NOMO-1 (cell line): ENCODE measurements around the gene AP2B1.
"Not testable (repeated sequence)": the region's sequence is repeated elsewhere in the genome, so short reads cannot be mapped to it uniquely, and the experiment has no call there.

Experiments used
- DNase-seq, 2 experiments: peaks; one replicate each; lab custom pipeline; 2025; ENCODE audit not compliant: unreplicated experiment in 2 of 2; lab: John Stamatoyannopoulos, UW

The AP2B1 gene

GRCh38 chr17:35569405-35569804 is 17.7 kb upstream of the AP2B1 start:
- DNase-seq, result no peak

- no peak for DNase-seq
These were observed 11.4 kb upstream of the AP2B1 start for GRCh38 chr17:35575759-35576158.

GRCh38 chr17:35577830-35578196 is 9.3 kb upstream of the AP2B1 start:
- DNase-seq, result peak in 1 of 2 experiments; percentile 18

GRCh38 chr17:35578197-35578928 is 8.8 kb upstream of the AP2B1 start, which contains the start of gene PEX12:
TSS of gene PEX12 (minus strand) at chr17:35578571. CDS start at chr17:35578021, 550 bp downstream.
- DNase-seq, result peak; percentile 90 to 94

GRCh38 chr17:35578929-35579432 is 8.1 kb upstream of the AP2B1 start:
- DNase-seq, result peak in 1 of 2 experiments; percentile 31

- no peak for DNase-seq
These were observed 3.1 kb upstream of the AP2B1 start for GRCh38 chr17:35584061-35584460.

- no peak for DNase-seq
These were observed 501 bp upstream of the AP2B1 start for GRCh38 chr17:35586569-35587073.

- no peak for DNase-seq
These were observed 1.2 kb downstream of the AP2B1 start for GRCh38 chr17:35588196-35588920.

GRCh38 chr17:35596072-35596471 is 8.9 kb downstream of the AP2B1 start:
- DNase-seq, result no peak

- no peak for DNase-seq
These were observed 9.6 kb downstream of the AP2B1 start for GRCh38 chr17:35596530-35597233.

- no peak for DNase-seq
These were observed 10.5 kb downstream of the AP2B1 start for GRCh38 chr17:35597604-35598003.

- DNase-seq, result no peak
These were observed 16.6 kb downstream of the AP2B1 start for GRCh38 chr17:35603674-35604073.

GRCh38 chr17:35605678-35606077 is 18.6 kb downstream of the AP2B1 start:
- no peak for DNase-seq

GRCh38 chr17:35607239-35607847 is 20.2 kb downstream of the AP2B1 start:
- DNase-seq, result no peak

- DNase-seq, result no peak
These were observed 22.7 kb downstream of the AP2B1 start for GRCh38 chr17:35609831-35610230.

GRCh38 chr17:35610746-35611145 is 23.6 kb downstream of the AP2B1 start:
- DNase-seq, result not testable (repeated sequence)

GRCh38 chr17:35612924-35613521 is 25.9 kb downstream of the AP2B1 start:
- peak; percentile 3 to 5 for DNase-seq

- DNase-seq, result no peak
These were observed 27.7 kb downstream of the AP2B1 start for GRCh38 chr17:35614810-35615209.

GRCh38 chr17:35616536-35616935 is 29.4 kb downstream of the AP2B1 start:
- no peak for DNase-seq

GRCh38 chr17:35617505-35617904 is 30.4 kb downstream of the AP2B1 start:
- DNase-seq, result no peak
